Heart left ventricle (tissue), 16 donors: ENCODE results near the gene MAPK8IP3. TPM values are rescaled to one million over a fixed set of nuclear protein-coding genes. Genes with fewer than 3 reads are reported as not detected.

Source experiments
- ATAC-seq, 4 donors: fragments of 200-7000 bp; cut with Tn5 transposase; one replicate each; pipeline ENCODE4 v1.9.1; 2020 to 2022; ENCODE audit warnings: moderate library complexity in 4 of 4, mild to moderate bottlenecking in 3 of 4, moderate number of reproducible peaks in 1 of 4
- DNase-seq, 5 donors: peaks; one replicate each; pipeline ENCODE4 v3.0.0-alpha.2; 2020
- H3K27ac ChIP-seq, 12 donors: fragments of 200-600 bp; sonication (generic) in 4 of 12; one replicate each; pipeline versions ENCODE4 v1.5.0 to v1.8.0; 2016 to 2022; ENCODE audit warnings: mild to moderate bottlenecking in 2 of 12
- H3K27me3 ChIP-seq, 9 donors: fragments of 200-600 bp; sonication (generic) in 2 of 9; one replicate each; pipeline versions ENCODE4 v1.5.1 to v1.8.0; 2016 to 2022; ENCODE audit warnings: mild to moderate bottlenecking in 3 of 9
- H3K36me3 ChIP-seq, 9 donors: fragments of 200-600 bp; sonication (generic) in 2 of 9; one replicate each; pipeline versions ENCODE4 v1.5.0 to v1.8.0; 2018 to 2022; ENCODE audit warnings: mild to moderate bottlenecking in 2 of 9
- H3K4me1 ChIP-seq, 12 donors: fragments of 200-600 bp; sonication (generic) in 4 of 12; one replicate each; pipeline versions ENCODE4 v1.5.0 to v1.8.0; 2016 to 2022; ENCODE audit warnings: mild to moderate bottlenecking in 3 of 12
- H3K4me3 ChIP-seq, 12 donors: fragments of 200-600 bp; sonication (generic) in 4 of 12; one replicate each; pipeline versions ENCODE4 v1.5.0 to v1.8.0; 2017 to 2022; ENCODE audit warnings: mild to moderate bottlenecking in 9 of 12, moderate library complexity in 4 of 12
- H3K9me3 ChIP-seq, 12 donors: fragments of 200-600 bp; sonication (generic) in 4 of 12; one replicate each; pipeline versions ENCODE4 v1.5.0 to v1.8.0; 2016 to 2022; ENCODE audit warnings: mild to moderate bottlenecking in 1 of 12
- POLR2A ChIP-seq, 2 donors: fragments of 450-650 bp; IDR thresholded peaks; one replicate each; pipeline ENCODE4 v1.6.1; 2017; ENCODE audit warnings: antibody characterized with exemption in 2 of 2, mild to moderate bottlenecking in 2 of 2, moderate library complexity in 2 of 2
- WGBS, 4 donors: extraction: QIAGEN DNeasy Blood & Tissue Kit in 2 of 4; methylation state at CpG; one replicate each; pipeline versions ENCODE4 v1.1.5 to v1.1.7; 2013 to 2018; 5-methylcytosine and 5-hydroxymethylcytosine counted together
- intact Hi-C, 10 donors: fragments of 100-400 bp; cut with DNase I; formaldehyde crosslinking; loops; one replicate each; pipeline versions ENCODE4 v1.11.1 to v1.14.2; 2022
- polyA plus RNA-seq, 2 donors: library from polyadenylated mRNA; stranded (reverse); fragments of 200-250 nt; gene quantifications; one replicate each; pipeline ENCODE4 v1.2.3, GENCODE V29; 2013
- total RNA-seq, 9 donors: library from RNA; depleted of rRNA in 2 of 9; stranded (reverse); fragments of >200 nt in 2 of 9; fragmentation: NEBNext Ultra II Directional in 3 of 9; extraction: Animal tissue kit (Norgen Biotek cat#: 25700) in 3 of 9; gene quantifications; one replicate each; pipeline versions ENCODE4 v1.1.0 to v1.2.4, GENCODE V29; 2016 to 2023
- TF ChIP-seq, protein P1 (sequence below), 12 donors: fragments of 200-600 bp; sonication (generic) in 4 of 12; IDR thresholded peaks; one replicate each; pipeline versions ENCODE4 v1.5.0 to v1.8.0; 2018 to 2022; ENCODE audit warnings: antibody characterized with exemption in 12 of 12, mild to moderate bottlenecking in 5 of 12
- donor health status: ischemic (EF 13 %, LVEDD 7.1; RV severe dilation, severe dysfunction).
- donor health status: healthy with polysubstance abuse.
- donor health status: DM: no; HTN: yes; CAD: no.
- donor health status: DM: no; HTN: no; CAD: no.
- donor health status: ischemic (EF 25% LVEDD 6.9; RV normal size, moderate dysfunction).
- donor health status: ischemic (EF 25% LVEDD 5.7; RV mildly dilated, moderate dysfunction).
- donor health status: healthy.
- donor health status: DM: yes; HTN: yes; CAD: no.
- donor health status: ischemic (EF 35%, LVEDD 5.7; RV mildly dilated, moderate dysfunction).
- donor health status: nonischemic (EF 11% LVEDD 7.7; RV severe dilation, severe dysfunction).
- donor health status: DM: yes; HTN: yes; CAD: no.
- donor health status: PGD.
- donor health status: ischemic (EF 29% LVEDD 5.4; RV normal size, mild dysfunction).
- donor health status: nonischemic (EF 23%, LVEDD 6.1; RV moderate dilation, normal function).

MAPK8IP3 gene
- total and polyA plus RNA-seq, 11 donors = 29.5 to 71.3 (median 63.1) TPM

DNA sequence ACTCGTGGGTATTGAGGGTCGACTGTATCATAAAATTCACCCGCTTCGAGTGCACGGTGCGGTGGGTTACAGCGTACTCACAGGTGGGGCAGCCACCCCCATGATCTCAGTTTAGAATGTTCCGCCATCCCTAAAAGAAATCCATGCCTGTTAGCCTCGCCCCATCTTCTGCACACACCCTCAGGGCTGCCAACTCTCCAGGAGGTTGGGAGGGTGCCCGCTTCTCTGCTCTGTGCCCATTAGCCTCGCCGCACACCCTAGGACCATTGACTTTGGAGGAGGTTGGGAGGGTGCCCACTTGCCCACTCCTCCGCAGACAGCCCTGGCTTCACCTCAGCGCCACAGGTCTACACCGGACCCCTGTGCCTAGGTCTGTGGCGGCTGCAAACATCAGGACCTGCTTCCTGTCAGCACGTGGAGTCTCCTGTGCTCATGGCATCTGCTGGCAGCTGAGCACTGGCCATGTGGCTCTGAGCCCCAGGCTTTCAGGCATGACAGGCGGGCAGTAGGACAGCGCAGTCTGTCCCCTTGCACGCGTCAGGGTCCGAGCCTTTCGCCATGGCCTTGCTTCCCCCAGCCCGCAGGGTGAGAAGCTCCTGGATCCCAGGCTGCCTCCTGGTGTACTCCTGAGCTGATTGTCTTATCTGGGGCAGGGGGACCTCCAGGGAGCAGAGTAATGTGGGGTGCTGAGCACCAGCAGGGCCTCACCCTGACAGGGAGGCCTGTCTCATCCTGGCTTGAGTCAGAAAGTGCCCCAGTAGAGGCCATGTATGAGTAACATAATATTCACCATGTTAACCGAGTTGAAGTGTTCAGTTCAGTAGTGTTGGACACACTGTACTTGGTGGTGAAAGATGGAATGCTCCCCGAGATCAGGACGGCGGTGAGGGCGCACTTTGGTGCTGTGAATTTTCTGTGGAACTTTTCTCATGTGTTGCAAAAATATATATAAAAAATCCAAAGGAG is 43.4 kb downstream of the MAPK8IP3 start:
- ATAC-seq = no peak

DNA sequence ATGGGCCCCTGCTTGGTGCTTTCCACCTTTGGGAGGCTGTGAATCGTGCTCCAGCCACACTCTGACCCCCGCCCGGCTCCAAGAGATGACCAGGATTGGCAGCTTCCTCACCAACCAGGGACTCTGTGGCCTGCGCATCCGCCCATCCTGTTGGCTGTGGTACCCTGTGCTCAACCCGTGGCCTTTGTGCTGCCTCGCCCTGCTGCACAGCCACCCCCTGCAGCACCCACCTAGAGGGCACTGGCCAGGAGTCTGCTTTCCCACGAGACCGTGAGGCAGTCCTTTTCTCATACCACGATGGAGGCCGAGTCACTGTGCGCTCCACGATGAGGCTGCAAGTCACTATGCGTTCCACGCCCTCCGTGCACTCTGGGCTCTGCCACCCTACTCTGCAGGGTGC is 46.0 kb downstream of the MAPK8IP3 start:
- WGBS, 4 donors = 93 to 98% (median 94%) methylated on average over 12 to 16 of the region's 16 CpGs
- intact Hi-C loops = no loop called here
- Histone ChIP-seq H3K4me3 (no peak overlapping the region), H3K9me3 (no peaks in the 10 kb centered on the region), H3K27me3 (no peaks in the 10 kb centered on the region), H3K4me1 (no peaks in the 10 kb centered on the region), H3K27ac (no peak overlapping the region), H3K36me3 (peaks cover 0 to 89% (median 80%) of the 10 kb centered on the region in 9 donors)
- no peak for ATAC-seq
- TF ChIP-seq, protein P1, sequence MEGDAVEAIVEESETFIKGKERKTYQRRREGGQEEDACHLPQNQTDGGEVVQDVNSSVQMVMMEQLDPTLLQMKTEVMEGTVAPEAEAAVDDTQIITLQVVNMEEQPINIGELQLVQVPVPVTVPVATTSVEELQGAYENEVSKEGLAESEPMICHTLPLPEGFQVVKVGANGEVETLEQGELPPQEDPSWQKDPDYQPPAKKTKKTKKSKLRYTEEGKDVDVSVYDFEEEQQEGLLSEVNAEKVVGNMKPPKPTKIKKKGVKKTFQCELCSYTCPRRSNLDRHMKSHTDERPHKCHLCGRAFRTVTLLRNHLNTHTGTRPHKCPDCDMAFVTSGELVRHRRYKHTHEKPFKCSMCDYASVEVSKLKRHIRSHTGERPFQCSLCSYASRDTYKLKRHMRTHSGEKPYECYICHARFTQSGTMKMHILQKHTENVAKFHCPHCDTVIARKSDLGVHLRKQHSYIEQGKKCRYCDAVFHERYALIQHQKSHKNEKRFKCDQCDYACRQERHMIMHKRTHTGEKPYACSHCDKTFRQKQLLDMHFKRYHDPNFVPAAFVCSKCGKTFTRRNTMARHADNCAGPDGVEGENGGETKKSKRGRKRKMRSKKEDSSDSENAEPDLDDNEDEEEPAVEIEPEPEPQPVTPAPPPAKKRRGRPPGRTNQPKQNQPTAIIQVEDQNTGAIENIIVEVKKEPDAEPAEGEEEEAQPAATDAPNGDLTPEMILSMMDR (IDR thresholded peaks at IDR 0.05) = no peak
- no peak for TF ChIP-seq POLR2A (IDR thresholded peaks at IDR 0.05)
- DNase-seq = no peak

More for the DNA sequence above, 43.4 kb downstream of the MAPK8IP3 start:
- Histone ChIP-seq H3K36me3 (peaks cover 0 to 92% (median 89%) of the 10 kb centered on the region in 9 donors), H3K9me3 (no peaks in the 10 kb centered on the region), H3K27me3 (no peaks in the 10 kb centered on the region), H3K4me3 (no peak overlapping the region), H3K27ac (no peak overlapping the region), H3K4me1 (no peaks in the 10 kb centered on the region)
- intact Hi-C loops = no loop called here
- TF ChIP-seq, protein P1 (IDR thresholded peaks at IDR 0.05) = no peak
- TF ChIP-seq POLR2A (IDR thresholded peaks at IDR 0.05) = no peak
- 95 to 96% (median 95%) methylated on average over 22 to 29 of the region's 29 CpGs for WGBS, 4 donors
- peak in 1 of 5 donors; percentile 54 for DNase-seq

DNA sequence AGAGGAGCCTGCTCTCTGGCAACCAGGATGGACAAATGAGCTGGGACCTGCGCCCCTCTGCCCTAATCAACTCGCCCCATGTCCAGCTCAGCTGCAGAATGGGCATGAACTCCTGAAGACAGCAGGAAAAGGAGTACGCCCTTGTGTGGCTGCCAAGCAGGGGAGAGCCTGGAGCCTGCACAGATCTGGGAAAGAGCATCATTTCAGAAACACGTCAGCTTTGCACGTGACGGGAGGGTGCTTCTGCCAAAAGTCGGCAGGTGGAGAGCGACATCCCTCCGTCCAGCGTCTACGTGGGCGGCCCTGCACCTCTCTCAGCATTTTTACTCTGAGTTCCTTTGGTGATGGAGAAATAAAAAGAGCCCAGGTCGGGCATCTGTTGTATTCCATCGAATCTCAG is 46.9 kb downstream of the MAPK8IP3 start:
- no peak for ATAC-seq
- no peaks in the 10 kb centered on the region for H3K27me3 ChIP-seq
- no peak for DNase-seq
- TF ChIP-seq POLR2A (IDR thresholded peaks at IDR 0.05) = no peak
- TF ChIP-seq, protein P1 (IDR thresholded peaks at IDR 0.05) = no peak
- H3K27ac ChIP-seq = no peak overlapping the region
- no peaks in the 10 kb centered on the region for H3K4me1 ChIP-seq
- H3K9me3 ChIP-seq = no peaks in the 10 kb centered on the region
- intact Hi-C loops = no loop called here
- peaks cover 0 to 89% (median 79%) of the 10 kb centered on the region in 9 donors for H3K36me3 ChIP-seq
- H3K4me3 ChIP-seq = no peak overlapping the region
- 91 to 95% (median 95%) methylated on average over 14 of the region's 14 CpGs for WGBS, 4 donors

DNA sequence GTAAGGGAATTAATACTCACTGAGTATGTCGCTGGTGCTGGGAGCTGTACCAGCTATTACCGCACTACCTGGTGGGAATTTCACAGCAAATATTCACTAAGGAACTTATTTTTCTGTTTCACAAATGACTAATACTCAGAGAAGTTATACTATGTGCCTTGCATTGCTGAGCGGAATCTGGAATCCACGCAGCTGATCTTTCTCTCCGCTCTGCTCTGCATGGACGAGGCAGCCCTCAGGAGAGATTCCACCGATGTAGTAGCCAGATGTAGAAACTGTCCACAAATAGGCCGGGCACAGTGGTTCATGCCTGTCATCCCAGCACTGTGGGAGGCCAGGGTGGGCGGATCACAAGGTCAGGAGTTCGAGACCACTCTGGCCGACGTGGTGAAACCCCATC is 48.2 kb downstream of the MAPK8IP3 start:
- no peaks in the 10 kb centered on the region for H3K4me1 ChIP-seq
- intact Hi-C loops = no loop called here
- ATAC-seq = no peak
- H3K9me3 ChIP-seq = no peaks in the 10 kb centered on the region
- 91 to 97% (median 94%) methylated on average over 12 of the region's 12 CpGs for WGBS, 4 donors
- peaks cover 0 to 87% (median 72%) of the 10 kb centered on the region in 9 donors for H3K36me3 ChIP-seq
- H3K4me3 ChIP-seq = no peak overlapping the region
- H3K27ac ChIP-seq = no peak overlapping the region
- no peaks in the 10 kb centered on the region for H3K27me3 ChIP-seq
- DNase-seq = no peak
- TF ChIP-seq, protein P1 (IDR thresholded peaks at IDR 0.05) = no peak
- TF ChIP-seq POLR2A (IDR thresholded peaks at IDR 0.05) = no peak
